Spleen (tissue), 11 donors: ENCODE measurements around the gene ZNF891. TPM values are rescaled to one million over a fixed set of nuclear protein-coding genes. Genes with fewer than 3 reads are reported as not detected.

Source experiments
- DNase-seq: peaks from one replicate; pipeline ENCODE4 v3.0.0-alpha.2; 2020
- H3K27ac ChIP-seq, 8 donors: fragments of 200-600 bp; sonication (generic) in 7 of 8; 1 replicate in 4 of 8; 2 replicates in 4 of 8; pipeline versions ENCODE4 v1.5.0 to v1.8.0; 2016 to 2021; ENCODE audit warnings: inconsistent platforms in 4 of 8, mild to moderate bottlenecking in 4 of 8, moderate library complexity in 1 of 8
- H3K27me3 ChIP-seq, 7 donors: fragments of 200-600 bp; sonication (generic) in 6 of 7; replicated peaks in 1 of 7; 1 replicate in 4 of 7; 2 replicates in 3 of 7; pipeline versions ENCODE4 v1.5.0 to v1.8.0; 2016 to 2021; ENCODE audit warnings: inconsistent platforms in 3 of 7, mild to moderate bottlenecking in 1 of 7
- H3K36me3 ChIP-seq, 6 donors: fragments of 200-600 bp; sonication (generic) in 5 of 6; 1 replicate in 4 of 6; 2 replicates in 2 of 6; pipeline versions ENCODE4 v1.5.0 to v1.8.0; 2016 to 2021; ENCODE audit warnings: inconsistent platforms in 2 of 6
- H3K4me1 ChIP-seq, 6 donors: fragments of 200-600 bp; sonication (generic) in 5 of 6; 1 replicate in 3 of 6; 2 replicates in 3 of 6; pipeline versions ENCODE4 v1.5.0 to v1.8.0; 2016 to 2021; ENCODE audit warnings: inconsistent platforms in 3 of 6
- H3K4me3 ChIP-seq, 8 donors: fragments of 200-600 bp; sonication (generic) in 7 of 8; 1 replicate in 4 of 8; 2 replicates in 4 of 8; pipeline versions ENCODE4 v1.5.0 to v1.8.0; 2016 to 2021; ENCODE audit warnings: inconsistent platforms in 4 of 8, mild to moderate bottlenecking in 4 of 8, moderate library complexity in 2 of 8
- H3K9me3 ChIP-seq, 8 donors: fragments of 200-600 bp; sonication (generic) in 7 of 8; 1 replicate in 4 of 8; 2 replicates in 4 of 8; pipeline versions ENCODE4 v1.5.0 to v1.8.0; 2016 to 2021; ENCODE audit warnings: inconsistent platforms in 4 of 8
- CTCF ChIP-seq, 11 experiments: fragments of 200-600 bp in 7 of 11; fragments of 450-650 bp in 4 of 11; sonication (generic) in 4 of 11; IDR thresholded peaks in 8 of 11; conservative IDR thresholded peaks in 3 of 11; 1 replicate in 7 of 11; 2 replicates in 4 of 11; pipeline versions ENCODE4 v1.4.0 to v1.8.0; 2016 to 2021; ENCODE audit warnings: antibody characterized with exemption in 11 of 11, inconsistent platforms in 4 of 11, mild to moderate bottlenecking in 1 of 11
- POLR2A ChIP-seq, 3 donors: fragments of 450-650 bp; IDR thresholded peaks; one replicate each; pipeline ENCODE4 v1.5.1; 2017; ENCODE audit warnings: antibody characterized with exemption in 3 of 3, mild to moderate bottlenecking in 1 of 3
- POLR2AphosphoS5 ChIP-seq, 3 donors: sonication (generic); formaldehyde crosslinking; IDR thresholded peaks; one replicate each; pipeline ENCODE4 v1.5.1; 2017; ENCODE audit warnings: antibody characterized with exemption in 3 of 3
- WGBS, 5 donors: extraction: QIAGEN DNeasy Blood & Tissue Kit in 3 of 5; methylation state at CpG; one replicate each; pipeline versions ENCODE4 v1.1.5 to v1.1.7; 2013 to 2018; 5-methylcytosine and 5-hydroxymethylcytosine counted together
- intact Hi-C: fragments of 100-400 bp; cut with DNase I; formaldehyde crosslinking; loops from one replicate; pipeline ENCODE4 v1.15.0; 2023; ENCODE audit warnings: low total_unique reads
- polyA plus RNA-seq, 3 donors: library from polyadenylated mRNA; stranded (reverse); fragments of 200-250 nt; gene quantifications; one replicate each; pipeline ENCODE4 v1.2.1, GENCODE V29; 2013
- total RNA-seq, 7 donors: library from RNA; depleted of rRNA in 3 of 7; stranded (reverse); fragments of >200 nt in 3 of 7; fragmentation: NEBNext Ultra II Directional in 4 of 7; extraction: Animal tissue kit (Norgen Biotek cat#: 25700) in 4 of 7; gene quantifications; one replicate each; pipeline versions ENCODE4 v1.1.0 to v1.2.1, GENCODE V29; 2016 to 2021
- donor health status: healthy with polysubstance abuse.
- donor health status: DM: no; HTN: no; CAD: no; lungs with moderate emphysema.
- donor health status: DM: no; HTN: no; CAD: no.
- donor health status: Bipolar disorder and iron deficiency.
- donor health status: healthy.
- donor health status: DM: no; HTN: no; CAD: no.
- donor health status: DM: yes; HTN: yes; CAD: no.

Gene ZNF891
- total and polyA plus RNA-seq, 10 donors, result 0.37 to 5.8 (median 2.7) TPM

DNA sequence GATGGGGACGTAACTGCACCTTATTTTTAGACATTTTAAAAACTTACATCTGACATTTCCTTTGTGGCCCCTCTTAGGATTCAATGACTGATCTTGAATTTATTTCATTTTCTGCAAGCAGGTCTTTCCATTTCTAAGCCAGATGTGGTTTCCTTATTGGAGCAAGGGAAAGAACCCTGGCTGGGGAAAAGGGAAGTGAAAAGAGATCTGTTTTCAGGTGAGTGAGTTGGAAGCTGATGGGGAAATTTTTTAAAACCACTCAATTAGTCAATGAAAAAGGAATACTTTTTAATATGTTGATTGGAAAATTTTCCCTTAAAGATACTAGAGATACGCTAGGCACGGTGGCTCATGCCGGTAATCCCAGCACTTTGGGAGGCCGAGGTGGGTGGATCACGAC lies 46.7 kb downstream of the ZNF891 start:
- no peak for TF ChIP-seq POLR2A (IDR thresholded peaks at IDR 0.05)
- Histone ChIP-seq H3K9me3 (peaks cover 43 to 87% (median 84%) of the 10 kb centered on the region in 8 donors), H3K4me1 (peaks cover 0 to 23% (median 15%) of the 10 kb centered on the region in 6 donors), H3K27me3 (no peaks in the 10 kb centered on the region), H3K27ac (no peak overlapping the region), H3K4me3 (no peak overlapping the region), H3K36me3 (peaks cover 36 to 75% (median 62%) of the 10 kb centered on the region in 6 donors)
- 93 to 97% (median 94%) methylated on average over 6 of the region's 6 CpGs for WGBS, 5 donors
- DNase-seq, result no peak
- intact Hi-C loops, result loop anchor here (5.0 kb wide), 1 partner anchor 49 kb away; the partner anchor contains the start of genes ZNF10 and ZNF891

DNA sequence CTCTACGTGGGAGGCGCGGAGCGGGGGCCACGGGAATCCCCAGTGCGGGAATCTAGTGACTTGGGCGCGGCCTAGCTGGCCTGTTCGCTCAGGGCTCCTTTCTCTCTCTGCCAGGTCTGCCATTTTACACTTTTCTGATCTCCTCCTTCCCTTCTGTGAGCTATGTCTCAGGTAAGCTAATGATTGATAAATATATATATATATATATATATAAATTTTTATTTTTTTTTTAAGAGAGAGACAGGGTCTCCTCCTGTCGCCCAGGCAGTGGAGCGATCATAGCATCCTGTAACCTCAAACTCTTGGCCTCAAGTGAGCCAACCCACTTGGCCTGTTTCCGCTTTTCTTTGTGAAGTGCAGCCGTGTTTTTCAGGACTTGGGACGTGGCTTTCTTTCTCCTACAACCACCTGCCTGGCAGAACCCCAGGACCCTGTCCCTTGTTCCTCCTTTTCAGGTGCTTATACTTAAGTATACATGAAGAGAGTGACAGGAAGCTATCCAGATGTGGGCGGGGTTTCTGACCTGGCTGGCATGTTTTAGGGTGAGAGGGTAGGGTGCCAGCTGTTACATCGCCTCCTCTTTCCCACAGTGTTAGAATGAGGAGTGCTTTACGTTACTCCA lies 48.8 kb downstream of the ZNF891 start:
- H3K9me3 ChIP-seq, result peaks cover 40 to 87% (median 84%) of the 10 kb centered on the region in 8 donors
- H3K36me3 ChIP-seq, result peaks cover 27 to 54% (median 42%) of the 10 kb centered on the region in 6 donors
- H3K4me3 ChIP-seq, result peak overlapping the region; percentile 46 to 82 (median 65)
- TF ChIP-seq POLR2AphosphoS5 (IDR thresholded peaks at IDR 0.05) (no peak), CTCF (IDR thresholded peaks at IDR 0.05 in 8 of 11, conservative IDR thresholded peaks at IDR 0.05 in 3 of 11) (no peak), POLR2A (IDR thresholded peaks at IDR 0.05) (no peak)
- DNase-seq, result peak; percentile 73
- intact Hi-C loops, result loop anchor here (5.0 kb wide), 1 partner anchor 51 kb away; the partner anchor contains the start of genes ZNF10 and ZNF891
- 27 to 33% (median 30%) methylated on average over 17 of the region's 17 CpGs for WGBS, 5 donors
- H3K27ac ChIP-seq, result peak overlapping the region; percentile 94 to 99 (median 98)
- peaks cover 0 to 23% (median 15%) of the 10 kb centered on the region in 6 donors for H3K4me1 ChIP-seq
- no peaks in the 10 kb centered on the region for H3K27me3 ChIP-seq

- peaks cover 42 to 87% (median 84%) of the 10 kb centered on the region in 8 donors for H3K9me3 ChIP-seq
- intact Hi-C loops, result loop anchor here (5.0 kb wide), 1 partner anchor 52 kb away; the partner anchor contains the start of genes ZNF10 and ZNF891
- TF ChIP-seq POLR2AphosphoS5 (IDR thresholded peaks at IDR 0.05), result peak; percentile 81 to 91 (median 85)
- TF ChIP-seq CTCF (IDR thresholded peaks at IDR 0.05 in 8 of 11, conservative IDR thresholded peaks at IDR 0.05 in 3 of 11), result peak in 10 of 11 experiments; percentile 14 to 71 (median 58)
- peak in 1 of 3 donors; percentile 24 for TF ChIP-seq POLR2A (IDR thresholded peaks at IDR 0.05)
Observed at GRCh38 chr12:133080368-133081158, 49.5 kb downstream of the ZNF891 start, which contains the start of gene ZNF140. Gene ZNF140, plus strand, starts transcription at chr12:133080923. Its CDS starts 398 bp downstream, at chr12:133081321.

DNA sequence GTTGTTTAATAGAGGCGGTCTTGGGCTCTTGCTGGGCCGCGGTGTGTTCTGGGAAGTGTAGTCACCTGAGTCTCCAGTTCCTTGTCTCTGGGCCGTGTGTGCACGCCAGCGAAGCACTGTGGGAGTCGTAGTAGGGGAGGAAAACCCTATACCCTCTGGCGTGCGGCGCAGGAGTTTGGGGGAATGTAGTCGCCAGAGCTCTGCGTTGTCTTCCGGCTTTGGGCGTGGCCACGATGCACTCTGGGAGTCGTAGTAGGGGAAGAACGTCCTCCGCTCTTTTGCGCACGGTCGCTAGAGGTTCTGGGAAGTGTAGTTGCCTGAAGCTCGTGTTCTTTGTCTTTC lies 50.1 kb downstream of the ZNF891 start:
- H3K4me3 ChIP-seq, result peak overlapping the region; percentile 46 to 82 (median 65)
- H3K9me3 ChIP-seq, result peaks cover 43 to 87% (median 84%) of the 10 kb centered on the region in 8 donors
- peak; percentile 98 for DNase-seq

More at GRCh38 chr12:133080368-133081158, 49.5 kb downstream of the ZNF891 start, which contains the start of gene ZNF140:
- peak within 1 kb of the TSS; percentile 94 to 99 (median 98) for H3K27ac ChIP-seq
- peaks cover 22 to 47% (median 35%) of the 10 kb centered on the region in 6 donors for H3K36me3 ChIP-seq
- WGBS, 5 donors, result 0 to 1% (median 1%) methylated on average over 41 to 69 of the region's 69 CpGs
- peak; percentile 99 for DNase-seq
- H3K27me3 ChIP-seq, result no peaks in the 10 kb centered on the region
- peaks cover 0 to 23% (median 15%) of the 10 kb centered on the region in 6 donors for H3K4me1 ChIP-seq
- peak within 1 kb of the TSS; percentile 46 to 82 (median 65) for H3K4me3 ChIP-seq

More for the DNA sequence above, 50.1 kb downstream of the ZNF891 start:
- Histone ChIP-seq H3K36me3 (peaks cover 16 to 42% (median 29%) of the 10 kb centered on the region in 6 donors), H3K27ac (peak overlapping the region; percentile 94 to 99 (median 98)), H3K27me3 (no peaks in the 10 kb centered on the region), H3K4me1 (peaks cover 0 to 23% (median 15%) of the 10 kb centered on the region in 6 donors)
- intact Hi-C loops, result loop anchor here (5.0 kb wide), 1 partner anchor 52 kb away; the partner anchor contains the start of genes ZNF10 and ZNF891
- TF ChIP-seq POLR2AphosphoS5 (IDR thresholded peaks at IDR 0.05), result peak; percentile 1 to 86 (median 86)
- peak in 1 of 3 donors; percentile 80 for TF ChIP-seq POLR2A (IDR thresholded peaks at IDR 0.05)
- TF ChIP-seq CTCF (IDR thresholded peaks at IDR 0.05 in 8 of 11, conservative IDR thresholded peaks at IDR 0.05 in 3 of 11), result peak in 1 of 11 experiments; percentile 6
- 0% methylated on average over 18 to 22 of the region's 22 CpGs for WGBS, 5 donors
